Nucleus accumbens (tissue), 56 donors: Measurements from ENCODE around the gene UBE2L3.

ENCODE experiments used
- DNase-seq, 56 donors: peaks; one replicate each; lab custom pipeline; 2025; lab: John Stamatoyannopoulos, UW

UBE2L3 gene

DNA sequence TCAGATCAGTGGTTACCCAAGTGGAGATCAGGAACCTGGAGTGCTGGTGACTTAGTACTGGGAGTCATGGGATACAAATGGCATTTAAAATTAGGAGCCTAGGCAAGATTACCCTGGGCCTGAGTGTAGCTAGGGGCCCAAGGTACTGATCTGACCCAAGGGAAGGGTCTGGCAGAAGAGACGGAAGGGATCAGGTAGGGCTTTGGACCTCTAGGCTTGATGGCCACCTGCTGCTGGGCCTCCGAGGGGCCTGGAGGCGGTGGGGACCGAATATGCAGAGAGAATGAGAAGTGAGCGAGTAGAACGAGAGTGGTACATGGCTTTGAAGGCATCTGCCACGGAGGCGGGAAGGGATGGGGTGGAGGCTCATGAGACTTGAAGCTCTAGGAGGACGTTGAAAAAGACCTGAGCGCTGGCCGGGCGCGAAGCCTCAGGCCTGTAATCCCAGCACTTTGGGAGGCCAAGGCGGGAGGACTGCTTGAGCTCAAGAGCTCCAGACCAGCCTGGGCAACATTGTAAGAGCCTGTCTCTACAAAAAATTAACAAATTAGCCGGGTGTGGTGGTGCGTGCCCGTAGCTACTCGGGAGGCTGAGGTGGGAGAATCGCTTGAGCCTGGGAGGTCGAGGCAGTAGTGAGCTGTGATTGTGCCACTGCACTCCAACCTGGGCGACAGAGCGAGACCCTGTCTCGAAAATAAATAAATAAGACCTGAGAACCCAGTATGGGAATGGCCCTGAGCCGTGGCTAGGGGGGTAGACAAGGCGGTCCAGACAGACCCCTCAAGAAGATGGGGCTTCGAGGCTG lies 97.7 kb downstream of the UBE2L3 start:
- DNase-seq: no peak

DNA sequence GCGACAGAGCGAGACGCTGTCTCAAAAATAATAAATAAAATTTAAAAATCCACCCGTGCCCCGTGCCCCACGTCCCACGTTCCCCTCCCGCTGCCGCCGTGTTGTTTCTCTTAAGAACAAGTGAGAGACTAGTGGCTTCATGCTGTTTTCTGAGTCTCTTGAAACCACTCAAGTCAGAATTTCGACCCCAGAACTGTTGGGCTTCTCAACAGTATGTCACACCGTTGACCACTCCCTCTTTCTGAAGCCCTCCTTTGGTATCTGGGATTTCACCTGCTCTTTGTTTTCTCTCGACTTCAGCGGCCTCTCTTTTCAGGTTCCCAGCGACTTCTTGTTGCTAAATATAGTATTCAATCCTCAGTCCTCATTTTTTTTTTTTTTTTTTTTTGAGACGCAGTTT lies 99.3 kb downstream of the UBE2L3 start:
- no peak for DNase-seq

- DNase-seq: no peak
Observed at GRCh38 chr22:21669026-21669425, 101.5 kb downstream of the UBE2L3 start.

DNA sequence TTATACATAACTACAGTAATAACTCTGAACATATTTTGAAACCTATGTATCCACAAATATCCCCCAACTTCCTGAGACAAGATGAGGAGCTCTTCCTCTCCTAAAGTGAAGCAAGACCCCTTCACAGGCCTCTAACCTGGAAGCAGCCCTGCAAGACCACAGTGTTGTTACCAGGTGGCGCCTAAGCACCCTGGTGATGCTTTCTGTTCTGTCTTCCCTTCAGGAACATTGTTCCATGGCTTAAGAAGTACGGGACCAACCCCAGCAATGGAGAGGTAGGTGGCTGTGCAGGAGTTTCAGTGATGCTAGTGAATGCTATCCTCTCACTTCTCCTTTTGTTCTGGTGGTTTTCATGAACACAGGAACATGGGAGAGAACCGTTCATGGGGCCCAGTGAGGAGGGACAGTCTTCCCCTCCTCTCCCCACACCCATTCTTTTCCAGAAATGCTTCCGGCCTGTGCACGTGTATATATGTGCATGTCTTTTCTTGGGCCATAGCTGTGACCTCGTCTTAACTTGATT lies 104.7 kb downstream of the UBE2L3 start:
- DNase-seq: no peak
